ENCODE results near the gene HASPIN.

HASPIN gene

GRCh38 chr17:3768769-3769168 lies 45.1 kb downstream of the HASPIN start:
- TF ChIP-seq CTCF (IDR thresholded peaks at IDR 0.05; ENCODE audit: borderline replicate concordance, control extremely low read depth, extremely low read depth, insufficient read depth, missing control alignments): no peak
- DNase-seq (ENCODE audit: low spot score): no peak
- in situ Hi-C loops (cut with MboI; ENCODE audit: low sequenced_read_pairs, unreplicated experiment): no loop called here

GRCh38 chr17:3770466-3770865 lies 46.8 kb downstream of the HASPIN start:
- no peak for TF ChIP-seq CTCF (IDR thresholded peaks at IDR 0.05; ENCODE audit: borderline replicate concordance, control extremely low read depth, extremely low read depth, insufficient read depth, missing control alignments)
- DNase-seq (ENCODE audit: low spot score): peak; percentile 68
- in situ Hi-C loops (cut with MboI; ENCODE audit: low sequenced_read_pairs, unreplicated experiment): no loop called here

GRCh38 chr17:3771140-3771539 lies 47.4 kb downstream of the HASPIN start:
- in situ Hi-C loops (cut with MboI; ENCODE audit: low sequenced_read_pairs, unreplicated experiment): no loop called here
- TF ChIP-seq CTCF (IDR thresholded peaks at IDR 0.05; ENCODE audit: borderline replicate concordance, control extremely low read depth, extremely low read depth, insufficient read depth, missing control alignments): no peak
- no peak for DNase-seq (ENCODE audit: low spot score)

GRCh38 chr17:3772764-3773163 lies 49.1 kb downstream of the HASPIN start:
- TF ChIP-seq CTCF (IDR thresholded peaks at IDR 0.05; ENCODE audit: borderline replicate concordance, control extremely low read depth, extremely low read depth, insufficient read depth, missing control alignments): no peak
- in situ Hi-C loops (cut with MboI; ENCODE audit: low sequenced_read_pairs, unreplicated experiment): no loop called here

GRCh38 chr17:3773511-3773910 lies 49.8 kb downstream of the HASPIN start:
- DNase-seq (ENCODE audit: low spot score): no peak
- TF ChIP-seq CTCF (IDR thresholded peaks at IDR 0.05; ENCODE audit: borderline replicate concordance, control extremely low read depth, extremely low read depth, insufficient read depth, missing control alignments): no peak
- in situ Hi-C loops (cut with MboI; ENCODE audit: low sequenced_read_pairs, unreplicated experiment): no loop called here

More at GRCh38 chr17:3772764-3773163, 49.1 kb downstream of the HASPIN start:
- no peak for DNase-seq (ENCODE audit: low spot score)

- no peak for TF ChIP-seq CTCF (IDR thresholded peaks at IDR 0.05; ENCODE audit: borderline replicate concordance, control extremely low read depth, extremely low read depth, insufficient read depth, missing control alignments)
Observed at GRCh38 chr17:3773966-3774365, 50.3 kb downstream of the HASPIN start.

More at GRCh38 chr17:3773966-3774365, 50.3 kb downstream of the HASPIN start:
- no peak for DNase-seq (ENCODE audit: low spot score)
- in situ Hi-C loops (cut with MboI; ENCODE audit: low sequenced_read_pairs, unreplicated experiment): no loop called here

All from GM13976 (cell line).